Frontal cortex (tissue), 4 donors: ENCODE measurements around the gene STAB2. TPM values are rescaled to one million over a fixed set of nuclear protein-coding genes. Genes with fewer than 3 reads are reported as not detected.

Experiments
- DNase-seq, 2 donors: peaks; one replicate each; pipeline ENCODE4 v3.0.0; 2012; ENCODE audit warnings: low spot score in 2 of 2
- FAIRE-seq: peaks from 2 replicates; lab custom pipeline; 2012; peaks lifted over from hg19 to GRCh38; lab: Jason Lieb, UNC
- total RNA-seq: library from RNA; depleted of rRNA; stranded (reverse); fragments of >200 nt; gene quantifications from one replicate; pipeline ENCODE4 v1.2.3, GENCODE V29; 2014
- donor health status: control.
- donor health status: control.
- donor health status: control.

STAB2 gene
- total RNA-seq, 1 donor from 2014 or later = not detected

DNA sequence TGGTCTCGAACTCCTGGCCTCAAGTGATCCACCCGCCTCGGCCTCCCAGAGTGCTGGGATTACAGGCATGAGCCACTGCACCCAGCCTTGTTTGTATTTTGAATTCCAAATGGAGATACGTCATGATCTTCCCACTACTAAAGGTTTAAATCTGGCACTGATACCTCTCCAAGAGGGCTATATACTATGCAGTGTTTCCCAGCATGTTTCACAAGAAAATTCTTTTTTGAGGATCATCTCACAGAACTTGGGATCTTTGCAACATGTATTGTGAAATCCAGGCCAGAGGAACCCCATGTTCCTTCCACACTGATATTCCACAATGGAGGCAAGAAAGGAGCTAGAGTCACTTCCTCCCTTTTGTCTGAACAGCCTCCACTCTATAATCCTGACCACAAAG is 141.2 kb downstream of the STAB2 start:
- FAIRE-seq = no peak
- no peak for DNase-seq

DNA sequence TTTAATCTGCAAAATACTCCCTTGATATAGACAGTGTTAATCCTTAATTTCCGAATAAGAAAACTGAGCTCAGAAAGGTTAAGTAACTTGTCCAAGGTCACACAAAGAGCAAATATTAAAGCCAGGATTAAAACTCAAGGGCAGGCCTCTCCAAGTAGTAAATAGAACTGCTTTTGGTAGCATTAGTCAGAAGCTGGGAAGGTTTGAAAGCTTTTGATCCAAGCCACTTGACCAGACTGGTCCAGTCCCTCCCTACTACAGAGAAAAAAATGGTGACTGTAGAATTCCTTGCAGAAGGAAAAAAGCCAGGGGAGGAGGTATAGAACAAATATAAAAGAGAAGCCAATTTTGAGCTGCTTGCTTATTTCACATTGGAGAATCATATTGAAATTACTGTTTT is 142.4 kb downstream of the STAB2 start:
- no peak for FAIRE-seq

DNA sequence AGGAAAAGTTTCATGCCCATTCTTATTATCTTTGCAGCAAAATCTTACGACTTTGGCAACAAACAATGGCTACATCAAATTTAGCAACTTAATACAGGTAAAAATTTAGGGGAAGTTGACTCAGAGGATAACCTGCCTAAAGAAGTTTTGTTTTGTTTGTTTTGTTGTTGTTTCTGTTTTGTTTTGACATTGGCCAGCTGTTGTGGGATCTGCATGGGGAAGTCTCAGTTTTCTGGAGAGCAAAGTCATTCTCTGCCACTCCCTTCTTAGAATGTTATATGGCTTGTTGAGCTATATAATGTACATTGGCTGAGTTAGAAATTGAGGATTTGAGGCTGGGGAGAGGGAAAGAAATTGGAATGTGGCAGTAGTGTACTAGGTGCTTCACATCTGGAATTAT is 144.5 kb downstream of the STAB2 start:
- FAIRE-seq = no peak
- DNase-seq = no peak

More for the DNA sequence above, 142.4 kb downstream of the STAB2 start:
- no peak for DNase-seq

DNA sequence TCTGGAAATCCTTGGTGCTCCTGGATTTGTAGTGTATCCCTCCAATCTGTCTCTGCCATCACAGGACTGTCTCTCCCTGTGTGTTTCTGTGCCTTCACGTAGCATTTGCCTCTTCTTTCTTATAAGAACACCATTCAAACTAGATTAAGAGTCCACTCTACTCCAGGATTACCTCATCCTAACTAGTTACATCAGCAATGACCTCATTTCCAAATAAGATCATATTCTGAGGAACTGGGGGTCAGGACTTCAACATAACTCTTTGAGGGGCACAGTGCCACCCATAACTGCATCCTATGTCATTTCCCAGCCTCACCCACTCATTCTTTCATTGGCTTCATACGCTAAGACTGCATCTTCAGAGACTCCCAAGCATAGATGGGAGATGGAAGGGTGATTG is 147.8 kb downstream of the STAB2 start:
- no peak for FAIRE-seq
- DNase-seq = no peak

DNA sequence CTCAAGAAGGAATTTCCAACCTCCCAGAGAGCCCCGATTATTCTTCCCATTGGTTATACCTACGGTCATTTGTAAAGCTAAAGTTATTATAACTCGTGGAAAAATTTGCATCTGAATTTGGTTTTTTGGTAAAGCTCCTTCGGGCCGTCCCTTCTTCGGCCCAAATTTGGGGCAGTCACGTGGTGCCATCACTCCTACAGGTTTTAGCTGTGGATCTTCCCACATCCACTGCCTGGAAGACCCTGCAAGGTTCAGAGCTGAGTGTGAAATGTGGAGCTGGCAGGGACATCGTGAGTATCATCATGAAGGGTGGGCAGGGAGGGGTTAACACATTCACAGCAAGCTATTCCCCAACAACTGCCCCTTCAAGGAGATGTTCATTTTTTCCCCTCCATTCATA is 148.2 kb downstream of the STAB2 start:
- no peak for FAIRE-seq

DNA sequence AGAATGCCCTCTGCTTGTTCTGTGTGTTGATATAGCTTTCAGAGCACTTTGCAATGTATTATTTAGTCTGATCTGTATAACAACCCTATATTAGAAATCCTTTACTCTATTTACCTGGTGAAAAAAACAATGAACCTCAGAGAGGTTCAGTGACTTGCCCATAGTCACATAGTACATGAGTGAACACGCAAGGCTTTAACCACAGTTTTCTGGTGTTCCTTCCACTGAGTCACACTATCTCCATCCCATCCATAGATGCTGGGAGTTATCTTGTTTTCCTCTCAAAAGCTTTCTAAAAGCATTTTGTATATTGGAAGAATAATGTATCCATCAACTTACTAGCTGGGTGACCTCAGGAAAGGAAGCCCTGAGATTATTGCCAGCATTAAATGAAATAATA is 149.5 kb downstream of the STAB2 start:
- no peak for FAIRE-seq
- DNase-seq = no peak

More for the DNA sequence above, 148.2 kb downstream of the STAB2 start:
- no peak for DNase-seq

DNA sequence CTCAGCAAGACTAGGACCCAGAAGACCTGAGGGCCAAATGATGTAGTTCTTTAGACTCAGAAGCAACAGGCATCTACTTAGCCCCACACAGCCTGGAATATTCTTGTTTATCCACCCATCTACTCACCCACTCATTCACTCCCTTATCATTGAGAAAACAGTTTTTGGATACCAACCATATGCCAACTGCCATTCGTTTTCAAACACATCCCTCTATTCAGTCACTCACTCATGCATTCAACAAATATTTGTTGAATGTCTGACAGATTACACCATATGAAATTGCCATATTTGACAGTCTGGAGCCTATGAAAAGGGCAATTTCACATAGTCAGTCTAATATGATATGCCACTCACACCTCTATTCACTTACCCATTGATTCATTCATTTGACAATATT is 150.8 kb downstream of the STAB2 start:
- DNase-seq = no peak
- no peak for FAIRE-seq

DNA sequence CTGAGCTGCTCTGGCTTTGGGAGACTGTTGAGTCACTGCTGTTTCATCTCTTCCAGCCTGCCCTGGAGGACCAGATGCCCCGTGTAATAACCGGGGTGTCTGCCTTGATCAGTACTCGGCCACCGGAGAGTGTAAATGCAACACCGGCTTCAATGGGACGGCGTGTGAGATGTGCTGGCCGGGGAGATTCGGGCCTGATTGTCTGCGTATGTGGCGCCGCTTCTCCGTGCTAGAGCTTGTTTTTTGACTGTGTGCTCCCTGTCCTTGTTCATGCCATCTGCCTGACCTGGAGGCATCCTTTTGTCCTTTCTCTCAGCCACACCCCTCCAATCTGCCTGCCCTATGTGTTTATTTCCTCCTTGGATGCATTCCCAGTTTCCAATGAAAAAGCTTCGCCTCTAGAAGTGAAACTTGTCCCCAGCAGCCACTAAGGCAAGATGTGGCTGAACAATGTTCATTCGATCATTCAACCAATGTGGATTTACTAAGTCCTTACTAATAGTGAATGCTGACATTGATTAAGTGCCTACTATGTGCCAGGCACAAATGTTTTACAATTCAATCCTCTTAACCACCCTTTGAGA is 155.4 kb downstream of the STAB2 start:
- no peak for DNase-seq
- FAIRE-seq = no peak

DNA sequence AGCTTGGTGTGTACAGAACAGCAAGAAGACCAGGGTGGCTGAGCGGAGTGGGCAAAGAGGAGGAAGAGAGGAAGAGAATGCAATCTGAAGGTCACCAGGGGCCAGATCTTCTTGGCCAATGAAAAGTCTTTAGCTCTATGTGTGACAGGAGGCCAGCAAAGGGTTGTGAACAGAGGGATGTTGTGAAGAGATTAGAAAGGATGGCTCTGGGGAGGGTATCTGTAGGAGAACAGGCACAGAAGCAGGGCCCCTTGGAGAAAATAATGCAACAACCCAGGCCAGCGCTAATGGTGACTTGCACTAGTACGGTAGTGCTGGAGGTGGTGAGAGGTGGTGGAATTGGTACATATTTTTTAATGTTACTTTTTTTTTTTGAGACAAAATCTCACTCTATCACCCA is 156.7 kb downstream of the STAB2 start:
- DNase-seq (no peak), FAIRE-seq (no peak)

DNA sequence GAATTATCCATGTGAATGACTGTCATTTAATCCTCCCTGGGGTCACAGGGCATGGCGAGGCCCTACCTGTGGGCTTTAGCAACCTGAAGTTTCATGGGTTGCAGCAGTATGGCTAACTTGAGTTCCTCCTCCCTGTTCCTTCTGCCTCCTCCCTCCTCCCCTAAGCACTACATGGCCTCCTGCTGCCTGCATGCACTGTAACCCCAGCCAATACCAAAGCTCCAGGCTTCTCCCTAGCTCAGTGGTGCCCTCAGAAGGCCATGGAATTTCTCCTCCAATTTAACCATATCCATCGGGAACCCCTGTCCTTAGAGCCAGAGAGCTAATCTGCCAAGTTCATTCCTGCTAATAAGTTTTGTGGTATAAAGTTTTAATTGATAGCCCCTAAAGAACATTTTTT is 158.9 kb downstream of the STAB2 start:
- FAIRE-seq (no peak), DNase-seq (no peak)

DNA sequence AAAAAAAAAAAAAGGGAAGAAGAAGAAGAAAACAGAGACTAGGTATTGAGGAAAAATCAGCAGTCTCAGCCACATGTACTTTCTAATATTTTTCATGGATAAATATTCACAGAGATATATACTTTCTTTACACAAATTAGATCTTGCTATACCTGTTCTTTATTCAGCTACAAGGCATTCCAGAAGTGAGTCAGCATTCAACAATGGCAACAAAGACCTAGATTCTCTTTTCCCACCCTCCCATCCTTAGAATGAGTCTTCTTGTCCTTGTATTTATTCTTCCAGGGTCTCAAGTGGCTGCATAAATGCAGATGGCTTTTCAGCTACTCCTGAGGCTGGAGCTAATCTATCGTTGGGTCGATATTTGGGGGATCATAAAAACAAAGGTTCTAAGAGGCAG is 160.9 kb downstream of the STAB2 start:
- FAIRE-seq (no peak), DNase-seq (no peak)

DNA sequence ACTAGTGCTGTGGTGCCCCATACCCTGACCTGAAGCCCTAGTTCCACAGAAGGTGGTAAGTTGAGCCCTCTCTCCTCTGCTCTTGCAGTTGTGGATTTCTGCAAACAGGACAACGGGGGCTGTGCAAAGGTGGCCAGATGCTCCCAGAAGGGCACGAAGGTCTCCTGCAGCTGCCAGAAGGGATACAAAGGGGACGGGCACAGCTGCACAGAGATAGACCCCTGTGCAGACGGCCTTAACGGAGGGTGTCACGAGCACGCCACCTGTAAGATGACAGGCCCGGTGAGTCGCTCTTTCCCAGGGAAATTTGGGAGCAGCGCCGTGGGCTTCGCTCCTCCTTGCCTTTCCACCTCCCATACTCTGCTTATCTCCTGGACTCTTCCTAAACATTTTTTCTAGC is 161.8 kb downstream of the STAB2 start:
- DNase-seq (no peak), FAIRE-seq (no peak)

DNA sequence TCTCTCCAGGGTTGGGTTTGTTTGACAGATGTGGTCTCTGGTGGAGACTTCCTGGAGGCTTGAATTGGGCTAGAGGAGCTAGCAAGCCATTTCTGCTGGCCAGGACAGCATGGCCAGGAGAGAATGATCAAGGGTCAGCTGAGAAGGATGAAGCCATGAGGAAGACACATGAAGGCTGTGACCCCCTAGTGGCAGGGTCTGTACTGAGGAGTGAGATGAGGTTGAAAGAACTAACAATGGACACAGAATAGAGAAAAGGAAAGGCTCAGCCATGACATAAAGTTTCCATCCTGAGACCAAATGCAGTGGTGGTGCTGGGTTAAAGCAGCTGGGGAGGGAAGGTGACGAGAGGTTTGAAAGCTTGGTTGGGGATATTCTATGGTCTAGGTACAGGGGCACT is 164.1 kb downstream of the STAB2 start:
- FAIRE-seq = no peak
- DNase-seq = no peak

DNA sequence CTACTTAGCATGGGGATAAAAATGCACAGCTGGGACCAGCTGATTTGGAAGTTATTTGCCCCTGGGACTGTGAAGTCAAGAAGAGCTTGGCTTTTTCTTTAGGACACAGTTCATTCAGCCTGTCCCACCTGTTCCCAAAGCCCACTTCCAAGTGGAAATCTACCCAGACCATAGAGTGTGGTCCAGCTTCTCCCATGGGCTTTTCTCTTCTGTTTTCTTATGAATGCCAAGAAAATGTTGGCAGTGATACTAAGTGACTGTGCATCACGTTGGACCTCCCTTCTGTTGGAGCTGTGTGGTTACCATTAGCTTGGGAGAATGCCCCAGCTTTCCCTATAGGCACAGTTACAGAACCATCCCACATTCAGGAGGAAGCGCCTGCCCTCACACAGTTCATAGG is 164.5 kb downstream of the STAB2 start:
- FAIRE-seq = no peak
- DNase-seq = no peak

DNA sequence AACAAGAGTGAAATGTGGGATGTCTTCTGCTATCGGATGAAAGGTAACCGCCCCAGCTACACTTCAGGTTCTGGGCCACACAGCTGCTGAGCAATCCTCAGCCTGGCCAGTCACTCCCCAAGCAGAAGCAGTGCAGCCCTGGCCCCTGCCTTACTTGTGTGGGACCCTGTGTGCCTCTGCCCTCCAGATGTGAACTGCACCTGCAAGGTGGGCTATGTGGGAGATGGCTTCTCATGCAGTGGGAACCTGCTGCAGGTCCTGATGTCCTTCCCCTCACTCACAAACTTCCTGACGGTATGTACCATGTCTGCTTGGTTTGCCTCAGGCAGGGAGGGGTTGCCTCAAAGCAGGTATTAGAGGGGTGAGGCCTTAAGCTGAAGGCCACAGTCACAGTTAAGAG is 168.4 kb downstream of the STAB2 start:
- FAIRE-seq (no peak), DNase-seq (no peak)

DNA sequence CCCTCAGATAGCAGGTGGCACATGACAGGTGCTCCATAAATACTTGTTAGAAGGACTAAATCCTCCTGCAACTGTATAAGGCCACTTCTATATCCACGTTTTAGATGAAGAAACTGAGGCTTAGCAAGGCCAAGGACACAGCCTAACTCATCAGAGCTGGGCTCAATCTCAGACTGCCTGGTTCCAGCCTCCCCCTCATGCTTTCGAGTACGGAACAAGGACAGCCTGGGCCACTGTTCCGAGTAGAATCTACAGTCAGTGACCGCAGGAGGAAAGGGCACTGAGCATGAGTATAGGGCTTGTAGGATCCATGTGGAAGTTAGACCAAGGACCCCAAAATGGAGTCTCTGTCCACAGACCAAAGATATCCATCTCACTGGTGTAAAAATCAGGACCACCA is 169.4 kb downstream of the STAB2 start:
- FAIRE-seq = no peak

DNA sequence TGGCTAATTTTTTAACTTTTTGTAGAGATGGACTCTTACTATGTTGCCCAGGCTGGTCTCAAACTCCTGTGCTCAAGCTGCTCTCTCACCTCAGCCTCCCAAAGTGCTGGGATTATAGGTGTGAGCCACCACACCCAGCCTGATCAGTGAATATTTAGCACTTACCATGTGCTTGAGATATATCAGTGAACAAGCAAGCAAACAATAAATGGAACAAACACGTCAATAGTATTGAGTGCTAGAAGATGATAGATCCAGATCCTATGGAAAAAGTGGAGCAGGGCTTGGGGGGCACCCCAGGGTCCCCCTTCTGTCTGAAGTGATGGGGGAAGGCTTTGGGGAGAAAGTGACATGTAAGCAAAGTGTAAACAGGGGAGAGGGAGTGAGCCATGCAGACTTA is 170.2 kb downstream of the STAB2 start:
- DNase-seq (no peak), FAIRE-seq (no peak)

More for the DNA sequence above, 169.4 kb downstream of the STAB2 start:
- no peak for DNase-seq

DNA sequence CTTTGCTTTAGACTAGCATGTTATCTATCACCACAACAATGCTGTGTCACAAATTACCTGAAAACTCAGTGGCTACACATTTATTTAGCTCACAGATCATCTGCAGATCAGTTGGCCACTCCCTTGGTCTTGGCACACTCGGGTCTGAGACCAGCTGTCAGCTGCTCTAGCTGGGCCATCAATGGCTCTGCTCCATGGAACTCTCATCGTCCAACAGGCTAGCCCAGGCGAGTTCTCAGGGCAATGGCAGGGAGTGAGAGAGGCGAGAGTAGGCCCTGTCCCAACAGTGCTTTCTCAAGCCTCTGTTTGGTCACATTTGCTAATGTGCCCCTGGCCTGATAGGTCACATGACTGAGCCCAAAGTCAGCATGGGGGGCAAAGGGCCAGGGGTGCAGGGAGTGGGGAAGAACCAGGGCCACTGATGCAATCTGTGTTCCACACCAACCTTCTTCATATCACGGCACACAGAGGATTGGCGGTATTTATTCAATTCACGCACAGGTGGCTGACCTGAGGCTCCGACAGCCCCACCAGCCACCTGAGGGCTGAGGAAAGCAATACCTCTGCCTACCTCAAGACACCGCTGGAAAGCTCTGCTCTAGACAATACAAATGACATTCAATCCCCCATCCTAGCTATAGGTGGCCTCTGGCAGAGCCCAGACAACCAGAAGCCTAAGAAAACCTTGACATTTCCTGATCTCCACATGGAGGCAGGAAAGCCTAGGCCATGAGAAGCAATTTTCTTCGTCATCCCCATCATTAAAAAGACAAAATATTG is 171.4 kb downstream of the STAB2 start:
- DNase-seq (no peak), FAIRE-seq (no peak)

DNA sequence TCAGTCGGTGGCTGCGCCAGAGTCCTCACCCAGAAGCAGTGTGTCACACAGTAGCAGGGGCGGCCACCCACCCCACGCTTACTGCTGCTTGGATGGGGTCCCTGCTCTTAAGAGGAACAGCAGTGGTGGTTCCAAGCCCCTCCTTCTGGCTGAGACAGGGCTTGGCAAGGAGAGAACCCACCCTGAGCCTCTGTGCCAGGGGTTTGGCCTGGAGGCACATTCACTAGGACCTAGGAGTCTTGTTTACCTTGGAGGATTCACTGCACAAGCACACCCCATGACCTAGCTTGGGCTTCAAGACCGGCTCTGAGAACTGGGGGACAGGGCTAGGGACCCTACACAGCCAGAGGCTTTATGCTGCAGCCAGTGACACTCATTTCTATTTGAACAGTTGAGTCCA is 175.4 kb downstream of the STAB2 start:
- no peak for FAIRE-seq

DNA sequence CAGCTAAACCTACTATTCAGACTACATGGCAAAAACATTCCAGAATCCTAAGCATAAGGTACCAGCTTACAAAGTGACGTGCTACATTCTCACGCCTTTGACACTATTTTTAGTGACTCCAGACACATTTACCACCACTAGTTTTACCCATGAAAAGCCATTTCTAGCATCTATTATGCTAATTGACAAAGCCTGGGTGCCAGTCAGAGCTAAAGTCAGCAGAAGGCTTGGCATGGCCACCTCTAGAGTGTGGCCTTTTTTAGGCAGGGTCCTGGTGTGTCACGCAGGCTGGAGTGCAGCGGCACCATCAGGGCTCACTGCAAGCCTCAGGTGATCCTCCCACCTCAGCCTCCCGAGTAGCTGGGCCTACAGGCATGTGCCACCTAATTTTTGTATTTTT is 178.2 kb downstream of the STAB2 start:
- no peak for FAIRE-seq
- DNase-seq = no peak

More for the DNA sequence above, 175.4 kb downstream of the STAB2 start:
- DNase-seq = no peak

DNA sequence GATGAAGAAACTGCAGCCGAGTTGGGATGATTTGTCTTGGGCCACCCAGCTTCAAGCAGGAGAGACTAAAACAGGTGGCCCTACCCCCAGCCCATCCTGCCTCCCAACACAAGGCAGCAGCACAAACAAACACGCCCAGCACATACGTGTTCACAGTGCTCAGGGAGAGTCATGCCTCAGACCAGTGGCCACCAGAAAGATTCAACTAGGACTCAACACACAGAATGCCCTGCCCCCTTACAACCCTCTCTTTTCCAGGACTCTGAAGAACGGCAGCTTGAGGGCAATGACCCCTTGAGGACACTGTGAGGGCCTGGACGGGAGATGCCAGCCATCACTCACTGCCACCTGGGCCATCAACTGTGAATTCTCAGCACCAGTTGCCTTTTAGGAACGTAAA is 179.0 kb downstream of the STAB2 start:
- DNase-seq = no peak
- FAIRE-seq = no peak
